Ovary (tissue), 3 donors: ENCODE data around the gene LRRC36.

Source experiments
- POLR2A ChIP-seq: fragments of 450-650 bp; IDR thresholded peaks from one replicate; pipeline ENCODE4 v1.6.1; 2017; ENCODE audit warnings: antibody characterized with exemption, mild to moderate bottlenecking, moderate library complexity
- TF ChIP-seq, protein P1 (sequence below), 3 donors: fragments of 450-650 bp in 2 of 3; fragments of 200-600 bp in 1 of 3; IDR thresholded peaks; one replicate each; pipeline versions ENCODE4 v1.5.1 to v1.8.0; 2016 to 2022; ENCODE audit warnings: antibody characterized with exemption in 3 of 3, mild to moderate bottlenecking in 1 of 3
- donor health status: DM: no; HTN: no; CAD: no.

DNA sequence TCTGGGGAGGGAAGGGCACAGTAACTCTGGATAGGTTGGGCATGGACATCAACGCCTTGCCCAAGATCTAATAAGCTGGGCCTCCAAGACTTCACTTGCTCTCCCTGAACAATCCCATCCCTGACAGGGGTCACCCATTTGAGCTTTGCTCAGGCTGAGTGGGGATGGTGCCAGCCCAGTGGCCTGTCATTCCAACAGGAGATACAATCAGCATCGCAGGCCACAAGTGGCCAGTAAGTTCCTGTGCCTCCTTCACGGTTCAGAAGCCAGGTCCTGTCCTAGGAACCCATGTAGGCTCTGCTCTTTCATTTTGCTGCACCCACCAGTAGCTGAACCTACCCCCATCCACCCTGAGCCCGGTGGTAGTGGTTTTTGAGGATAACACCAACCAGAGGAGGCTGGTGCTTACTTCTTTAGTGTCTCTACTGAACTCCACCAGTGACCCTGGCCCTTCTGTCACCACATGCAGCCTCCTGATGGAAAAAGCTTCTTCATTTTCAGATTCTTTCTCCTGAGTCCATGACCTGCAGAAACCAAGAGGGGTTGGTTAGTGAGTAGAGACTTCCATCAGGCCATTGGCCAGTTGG lies 32.4 kb upstream of the LRRC36 start:
- TF ChIP-seq, protein P1, sequence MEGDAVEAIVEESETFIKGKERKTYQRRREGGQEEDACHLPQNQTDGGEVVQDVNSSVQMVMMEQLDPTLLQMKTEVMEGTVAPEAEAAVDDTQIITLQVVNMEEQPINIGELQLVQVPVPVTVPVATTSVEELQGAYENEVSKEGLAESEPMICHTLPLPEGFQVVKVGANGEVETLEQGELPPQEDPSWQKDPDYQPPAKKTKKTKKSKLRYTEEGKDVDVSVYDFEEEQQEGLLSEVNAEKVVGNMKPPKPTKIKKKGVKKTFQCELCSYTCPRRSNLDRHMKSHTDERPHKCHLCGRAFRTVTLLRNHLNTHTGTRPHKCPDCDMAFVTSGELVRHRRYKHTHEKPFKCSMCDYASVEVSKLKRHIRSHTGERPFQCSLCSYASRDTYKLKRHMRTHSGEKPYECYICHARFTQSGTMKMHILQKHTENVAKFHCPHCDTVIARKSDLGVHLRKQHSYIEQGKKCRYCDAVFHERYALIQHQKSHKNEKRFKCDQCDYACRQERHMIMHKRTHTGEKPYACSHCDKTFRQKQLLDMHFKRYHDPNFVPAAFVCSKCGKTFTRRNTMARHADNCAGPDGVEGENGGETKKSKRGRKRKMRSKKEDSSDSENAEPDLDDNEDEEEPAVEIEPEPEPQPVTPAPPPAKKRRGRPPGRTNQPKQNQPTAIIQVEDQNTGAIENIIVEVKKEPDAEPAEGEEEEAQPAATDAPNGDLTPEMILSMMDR (IDR thresholded peaks at IDR 0.05): no peak
- TF ChIP-seq POLR2A: no peak
